Activated CD4-positive, alpha-beta T cell treated with anti-CD3 and anti-CD28 coated beads, Interleukin-10, Interleukin-2, amounts not matched to agents 100 ng/mL and 50 ng/mL, durations not matched to agents 16 hours and 8 hours (primary cell): ENCODE measurements around the gene CAPN5.
A peak's percentile ranks its signal among the peaks of the same experiment; 100 is the strongest.
"Not testable (repeated sequence)": the region's sequence is repeated elsewhere in the genome, so short reads cannot be mapped to it uniquely, and the experiment has no call there.

Source experiments
- DNase-seq: peaks from one replicate; pipeline ENCODE4 v3.0.0-alpha.2; 2020

CAPN5 gene

GRCh38 chr11:77085652-77086051 is 18.9 kb downstream of the CAPN5 start:
- DNase-seq: no peak

- no peak for DNase-seq
These were observed 20.0 kb downstream of the CAPN5 start for GRCh38 chr11:77086521-77087472.

- DNase-seq: no peak
These were observed 21.0 kb downstream of the CAPN5 start for GRCh38 chr11:77087723-77088225.

GRCh38 chr11:77088236-77089003 is 21.6 kb downstream of the CAPN5 start:
- no peak for DNase-seq

GRCh38 chr11:77089004-77089545 is 22.3 kb downstream of the CAPN5 start:
- DNase-seq: no peak

GRCh38 chr11:77090046-77090372 is 23.2 kb downstream of the CAPN5 start:
- DNase-seq: no peak

- DNase-seq: no peak
These were observed 23.8 kb downstream of the CAPN5 start for GRCh38 chr11:77090373-77091111.

- DNase-seq: peak; percentile 81
These were observed 24.6 kb downstream of the CAPN5 start for GRCh38 chr11:77091146-77091940.

GRCh38 chr11:77092382-77092781 is 25.6 kb downstream of the CAPN5 start:
- DNase-seq: no peak

- DNase-seq: no peak
These were observed 26.5 kb downstream of the CAPN5 start for GRCh38 chr11:77093056-77093891.

GRCh38 chr11:77093987-77094840 is 27.4 kb downstream of the CAPN5 start:
- no peak for DNase-seq

- DNase-seq: no peak
These were observed 28.1 kb downstream of the CAPN5 start for GRCh38 chr11:77094841-77095365.

GRCh38 chr11:77095551-77096490 is 29.1 kb downstream of the CAPN5 start:
- DNase-seq: no peak

GRCh38 chr11:77096591-77097019 is 29.8 kb downstream of the CAPN5 start:
- no peak for DNase-seq

- DNase-seq: not testable (repeated sequence)
These were observed 30.4 kb downstream of the CAPN5 start for GRCh38 chr11:77097180-77097579.

- no peak for DNase-seq
These were observed 33.6 kb downstream of the CAPN5 start for GRCh38 chr11:77100166-77101042.

- DNase-seq: peak; percentile 16
These were observed 34.3 kb downstream of the CAPN5 start for GRCh38 chr11:77101043-77101537.
